ENCODE data around the gene PCLO. TPM values are rescaled to one million over a fixed set of nuclear protein-coding genes. Genes with fewer than 3 reads are reported as not detected.

Gene PCLO
- total RNA-seq, 1 experiment from 2014 or later, result 4.1 TPM

DNA sequence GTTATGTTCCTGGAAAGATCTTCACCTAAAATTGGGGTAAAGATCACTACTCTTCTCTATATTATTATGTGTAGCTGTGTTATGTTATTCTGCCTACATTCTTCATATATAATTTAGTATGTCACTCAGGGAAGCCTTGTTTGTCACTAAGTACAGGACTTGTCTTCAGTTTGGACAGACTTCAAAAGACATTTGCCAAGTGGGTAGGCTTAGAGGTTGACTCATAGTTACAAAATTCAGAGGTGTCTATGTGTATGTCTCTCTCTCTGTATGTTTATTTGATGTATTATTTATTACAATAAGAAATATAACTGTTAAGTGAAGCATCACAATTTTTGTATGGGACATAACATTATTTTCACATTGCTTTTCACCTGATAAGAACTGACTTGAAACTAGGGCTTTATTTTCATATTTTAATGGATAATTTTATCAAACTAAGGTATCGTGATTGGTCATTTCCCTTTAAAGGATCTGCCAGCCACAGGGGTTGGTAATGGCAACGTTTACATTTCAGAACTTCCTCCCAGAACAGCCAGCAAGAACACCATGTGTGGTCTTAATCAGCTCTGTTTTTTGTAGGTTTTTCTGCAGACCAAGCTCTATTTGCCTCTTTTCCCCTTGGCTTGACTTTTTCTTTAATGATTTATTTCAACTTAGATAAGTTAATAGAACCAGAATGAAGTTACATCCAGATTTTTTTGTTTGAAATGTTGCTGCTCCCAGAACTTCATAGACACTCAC, 457.0 kb downstream of the PCLO start:
- no peaks in the 10 kb centered on the region for H3K36me3 ChIP-seq (ENCODE audit: control insufficient read depth, insufficient read depth, low read length)
- ChIA-PET POLR2A (no interaction called here), CTCF (no interaction called here)
- H3K4me3 Mint-ChIP-seq (ENCODE audit: unreplicated experiment), result no peak overlapping the region
- no TSS peak for BruUV-seq (replicated peaks)
- H3K4me1 Mint-ChIP-seq (ENCODE audit: low read depth, unreplicated experiment), result no peaks in the 10 kb centered on the region
- H3K9me3 Mint-ChIP-seq (ENCODE audit: unreplicated experiment), result no peaks in the 10 kb centered on the region
- intact Hi-C loops (cut with micrococcal nuclease; ENCODE audit: unreplicated experiment), result no loop called here
- no peaks in the 10 kb centered on the region for H3K27me3 ChIP-seq (replicated peaks; ENCODE audit: control insufficient read depth, insufficient read depth, low read length)
- H3K4me1 ChIP-seq, result peaks cover under 1% of the 10 kb centered on the region; the same call in 1 of the 2 replicates
- no peak for DNase-seq
- H3K36me3 Mint-ChIP-seq (ENCODE audit: insufficient read depth, unreplicated experiment), result no peaks in the 10 kb centered on the region
- no peak overlapping the region for H3K4me3 ChIP-seq (ENCODE audit: low read depth, low read length)
- H3K27ac Mint-ChIP-seq (ENCODE audit: unreplicated experiment), result no peak overlapping the region
- TF ChIP-seq, protein P1, sequence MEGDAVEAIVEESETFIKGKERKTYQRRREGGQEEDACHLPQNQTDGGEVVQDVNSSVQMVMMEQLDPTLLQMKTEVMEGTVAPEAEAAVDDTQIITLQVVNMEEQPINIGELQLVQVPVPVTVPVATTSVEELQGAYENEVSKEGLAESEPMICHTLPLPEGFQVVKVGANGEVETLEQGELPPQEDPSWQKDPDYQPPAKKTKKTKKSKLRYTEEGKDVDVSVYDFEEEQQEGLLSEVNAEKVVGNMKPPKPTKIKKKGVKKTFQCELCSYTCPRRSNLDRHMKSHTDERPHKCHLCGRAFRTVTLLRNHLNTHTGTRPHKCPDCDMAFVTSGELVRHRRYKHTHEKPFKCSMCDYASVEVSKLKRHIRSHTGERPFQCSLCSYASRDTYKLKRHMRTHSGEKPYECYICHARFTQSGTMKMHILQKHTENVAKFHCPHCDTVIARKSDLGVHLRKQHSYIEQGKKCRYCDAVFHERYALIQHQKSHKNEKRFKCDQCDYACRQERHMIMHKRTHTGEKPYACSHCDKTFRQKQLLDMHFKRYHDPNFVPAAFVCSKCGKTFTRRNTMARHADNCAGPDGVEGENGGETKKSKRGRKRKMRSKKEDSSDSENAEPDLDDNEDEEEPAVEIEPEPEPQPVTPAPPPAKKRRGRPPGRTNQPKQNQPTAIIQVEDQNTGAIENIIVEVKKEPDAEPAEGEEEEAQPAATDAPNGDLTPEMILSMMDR (IDR thresholded peaks at IDR 0.05; ENCODE audit: insufficient read depth in 1 of 2, low read depth in 1 of 2, low read length in 1 of 2, severe bottlenecking in 1 of 2, unreplicated experiment in 1 of 2), result no peak
- H3K9me3 ChIP-seq, result no peaks in the 10 kb centered on the region
- peaks cover 7% of the 10 kb centered on the region for H3K27me3 Mint-ChIP-seq (ENCODE audit: insufficient read depth, unreplicated experiment)

DNA sequence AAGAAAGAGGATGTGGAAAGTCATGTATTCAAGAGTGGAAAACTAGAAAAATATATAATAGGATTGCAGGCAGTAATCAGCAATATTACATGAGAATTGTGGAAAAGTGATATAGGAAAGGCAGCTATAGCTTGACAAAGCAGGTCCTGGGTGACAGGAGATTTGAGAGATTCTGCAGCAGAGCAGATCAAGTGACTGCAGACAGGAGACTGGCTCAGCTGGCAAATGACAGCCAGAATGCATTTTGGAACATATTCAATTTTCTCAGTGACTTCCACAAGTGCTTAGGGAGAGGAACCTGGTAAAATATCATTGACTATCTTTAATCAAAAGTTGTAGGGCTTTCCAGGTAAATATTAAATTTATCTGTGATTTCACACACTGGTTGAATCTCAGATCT, 458.6 kb downstream of the PCLO start:
- peaks cover 7% of the 10 kb centered on the region for H3K27me3 Mint-ChIP-seq (ENCODE audit: insufficient read depth, unreplicated experiment)

More for the DNA sequence above, 458.6 kb downstream of the PCLO start:
- H3K27ac Mint-ChIP-seq (ENCODE audit: unreplicated experiment), result no peak overlapping the region
- no peak overlapping the region for H3K4me3 Mint-ChIP-seq (ENCODE audit: unreplicated experiment)
- H3K36me3 ChIP-seq (ENCODE audit: control insufficient read depth, insufficient read depth, low read length), result no peaks in the 10 kb centered on the region
- H3K27me3 ChIP-seq (replicated peaks; ENCODE audit: control insufficient read depth, insufficient read depth, low read length), result no peaks in the 10 kb centered on the region
- H3K9me3 ChIP-seq, result no peaks in the 10 kb centered on the region
- H3K36me3 Mint-ChIP-seq (ENCODE audit: insufficient read depth, unreplicated experiment), result no peaks in the 10 kb centered on the region
- TF ChIP-seq, protein P1 (IDR thresholded peaks at IDR 0.05; ENCODE audit: insufficient read depth in 1 of 2, low read depth in 1 of 2, low read length in 1 of 2, severe bottlenecking in 1 of 2, unreplicated experiment in 1 of 2), result no peak
- H3K4me3 ChIP-seq (ENCODE audit: low read depth, low read length), result no peak overlapping the region
- no peaks in the 10 kb centered on the region for H3K9me3 Mint-ChIP-seq (ENCODE audit: unreplicated experiment)
- POLR2A ChIA-PET, result no interaction called here
- H3K4me1 ChIP-seq, result peaks cover 14% of the 10 kb centered on the region
- BruUV-seq (replicated peaks), result no TSS peak
- CTCF ChIA-PET, result no interaction called here
- intact Hi-C loops (cut with micrococcal nuclease; ENCODE audit: unreplicated experiment), result no loop called here
- H3K4me1 Mint-ChIP-seq (ENCODE audit: low read depth, unreplicated experiment), result peaks cover 7% of the 10 kb centered on the region
- no peak for DNase-seq

All from Caco-2 (cell line).